ENCODE results near the gene GPBAR1. TPM values are rescaled to one million over a fixed set of nuclear protein-coding genes. Genes with fewer than 3 reads are reported as not detected.

GPBAR1 gene
- total RNA-seq, 1 experiment from 2014 or later: 0.20 TPM

DNA sequence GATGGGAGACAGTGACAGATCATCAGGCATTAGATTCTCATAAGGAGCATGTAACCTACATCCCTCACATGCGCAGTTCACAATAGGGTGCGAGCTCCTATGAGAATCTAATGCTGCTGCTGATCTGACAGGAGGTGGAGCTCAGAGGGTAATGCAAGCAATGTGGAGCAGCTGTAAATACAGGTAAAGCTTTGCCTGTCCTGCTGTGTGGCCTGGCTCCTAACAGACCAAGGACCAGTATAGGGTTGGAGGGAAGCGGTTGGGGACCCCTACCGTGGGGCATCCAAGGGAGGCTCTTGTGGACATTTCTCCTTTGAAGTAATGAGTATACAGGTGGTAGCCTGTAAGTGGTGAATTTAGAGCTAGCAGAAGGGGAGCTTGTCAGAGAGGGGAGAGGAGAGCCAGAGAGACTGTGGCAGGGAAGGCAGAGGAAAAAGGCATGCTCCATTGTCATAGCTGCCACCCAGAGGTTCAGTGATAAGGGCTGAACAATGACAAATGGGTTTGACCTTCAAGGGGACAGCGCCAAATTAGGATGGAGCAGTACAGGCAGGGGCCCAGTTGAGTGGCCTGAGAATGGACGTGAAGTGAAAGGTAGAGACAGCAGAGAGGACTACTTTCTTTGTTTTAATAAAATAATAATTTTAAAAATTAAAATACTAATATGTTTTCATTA, 46.7 kb downstream of the GPBAR1 start (continued):
- no peak for TF ChIP-seq AFF4 (CRISPR knock-in tag; IDR thresholded peaks at IDR 0.05; ENCODE audit: borderline replicate concordance)
- TF ChIP-seq, protein P1, sequence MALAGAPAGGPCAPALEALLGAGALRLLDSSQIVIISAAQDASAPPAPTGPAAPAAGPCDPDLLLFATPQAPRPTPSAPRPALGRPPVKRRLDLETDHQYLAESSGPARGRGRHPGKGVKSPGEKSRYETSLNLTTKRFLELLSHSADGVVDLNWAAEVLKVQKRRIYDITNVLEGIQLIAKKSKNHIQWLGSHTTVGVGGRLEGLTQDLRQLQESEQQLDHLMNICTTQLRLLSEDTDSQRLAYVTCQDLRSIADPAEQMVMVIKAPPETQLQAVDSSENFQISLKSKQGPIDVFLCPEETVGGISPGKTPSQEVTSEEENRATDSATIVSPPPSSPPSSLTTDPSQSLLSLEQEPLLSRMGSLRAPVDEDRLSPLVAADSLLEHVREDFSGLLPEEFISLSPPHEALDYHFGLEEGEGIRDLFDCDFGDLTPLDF (CRISPR knock-in tag; IDR thresholded peaks at IDR 0.05): no peak
- TF ChIP-seq NR3C1 (CRISPR knock-in tag; conservative IDR thresholded peaks at IDR 0.05; ENCODE audit: low read depth): no peak
- TF ChIP-seq ZNF281 (CRISPR knock-in tag; IDR thresholded peaks at IDR 0.05): no peak
- TF ChIP-seq EMX1 (CRISPR knock-in tag; IDR thresholded peaks at IDR 0.05): no peak
- TF ChIP-seq PRDM15 (CRISPR knock-in tag; IDR thresholded peaks at IDR 0.05): no peak
- no peak for TF ChIP-seq USF2 (CRISPR knock-in tag; IDR thresholded peaks at IDR 0.05)
- TF ChIP-seq, protein P2, sequence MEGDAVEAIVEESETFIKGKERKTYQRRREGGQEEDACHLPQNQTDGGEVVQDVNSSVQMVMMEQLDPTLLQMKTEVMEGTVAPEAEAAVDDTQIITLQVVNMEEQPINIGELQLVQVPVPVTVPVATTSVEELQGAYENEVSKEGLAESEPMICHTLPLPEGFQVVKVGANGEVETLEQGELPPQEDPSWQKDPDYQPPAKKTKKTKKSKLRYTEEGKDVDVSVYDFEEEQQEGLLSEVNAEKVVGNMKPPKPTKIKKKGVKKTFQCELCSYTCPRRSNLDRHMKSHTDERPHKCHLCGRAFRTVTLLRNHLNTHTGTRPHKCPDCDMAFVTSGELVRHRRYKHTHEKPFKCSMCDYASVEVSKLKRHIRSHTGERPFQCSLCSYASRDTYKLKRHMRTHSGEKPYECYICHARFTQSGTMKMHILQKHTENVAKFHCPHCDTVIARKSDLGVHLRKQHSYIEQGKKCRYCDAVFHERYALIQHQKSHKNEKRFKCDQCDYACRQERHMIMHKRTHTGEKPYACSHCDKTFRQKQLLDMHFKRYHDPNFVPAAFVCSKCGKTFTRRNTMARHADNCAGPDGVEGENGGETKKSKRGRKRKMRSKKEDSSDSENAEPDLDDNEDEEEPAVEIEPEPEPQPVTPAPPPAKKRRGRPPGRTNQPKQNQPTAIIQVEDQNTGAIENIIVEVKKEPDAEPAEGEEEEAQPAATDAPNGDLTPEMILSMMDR (IDR thresholded peaks at IDR 0.05): no peak
- no peak for TF ChIP-seq PRRX2 (CRISPR knock-in tag; IDR thresholded peaks at IDR 0.05)
- TF ChIP-seq ZNF532 (CRISPR knock-in tag; IDR thresholded peaks at IDR 0.05; ENCODE audit: borderline replicate concordance): no peak
- TF ChIP-seq TEAD4 (CRISPR knock-in tag; IDR thresholded peaks at IDR 0.05): no peak
- TF ChIP-seq, protein P3, sequence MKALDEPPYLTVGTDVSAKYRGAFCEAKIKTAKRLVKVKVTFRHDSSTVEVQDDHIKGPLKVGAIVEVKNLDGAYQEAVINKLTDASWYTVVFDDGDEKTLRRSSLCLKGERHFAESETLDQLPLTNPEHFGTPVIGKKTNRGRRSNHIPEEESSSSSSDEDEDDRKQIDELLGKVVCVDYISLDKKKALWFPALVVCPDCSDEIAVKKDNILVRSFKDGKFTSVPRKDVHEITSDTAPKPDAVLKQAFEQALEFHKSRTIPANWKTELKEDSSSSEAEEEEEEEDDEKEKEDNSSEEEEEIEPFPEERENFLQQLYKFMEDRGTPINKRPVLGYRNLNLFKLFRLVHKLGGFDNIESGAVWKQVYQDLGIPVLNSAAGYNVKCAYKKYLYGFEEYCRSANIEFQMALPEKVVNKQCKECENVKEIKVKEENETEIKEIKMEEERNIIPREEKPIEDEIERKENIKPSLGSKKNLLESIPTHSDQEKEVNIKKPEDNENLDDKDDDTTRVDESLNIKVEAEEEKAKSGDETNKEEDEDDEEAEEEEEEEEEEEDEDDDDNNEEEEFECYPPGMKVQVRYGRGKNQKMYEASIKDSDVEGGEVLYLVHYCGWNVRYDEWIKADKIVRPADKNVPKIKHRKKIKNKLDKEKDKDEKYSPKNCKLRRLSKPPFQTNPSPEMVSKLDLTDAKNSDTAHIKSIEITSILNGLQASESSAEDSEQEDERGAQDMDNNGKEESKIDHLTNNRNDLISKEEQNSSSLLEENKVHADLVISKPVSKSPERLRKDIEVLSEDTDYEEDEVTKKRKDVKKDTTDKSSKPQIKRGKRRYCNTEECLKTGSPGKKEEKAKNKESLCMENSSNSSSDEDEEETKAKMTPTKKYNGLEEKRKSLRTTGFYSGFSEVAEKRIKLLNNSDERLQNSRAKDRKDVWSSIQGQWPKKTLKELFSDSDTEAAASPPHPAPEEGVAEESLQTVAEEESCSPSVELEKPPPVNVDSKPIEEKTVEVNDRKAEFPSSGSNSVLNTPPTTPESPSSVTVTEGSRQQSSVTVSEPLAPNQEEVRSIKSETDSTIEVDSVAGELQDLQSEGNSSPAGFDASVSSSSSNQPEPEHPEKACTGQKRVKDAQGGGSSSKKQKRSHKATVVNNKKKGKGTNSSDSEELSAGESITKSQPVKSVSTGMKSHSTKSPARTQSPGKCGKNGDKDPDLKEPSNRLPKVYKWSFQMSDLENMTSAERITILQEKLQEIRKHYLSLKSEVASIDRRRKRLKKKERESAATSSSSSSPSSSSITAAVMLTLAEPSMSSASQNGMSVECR (CRISPR knock-in tag; IDR thresholded peaks at IDR 0.05; ENCODE audit: borderline replicate concordance): no peak
- no peak for TF ChIP-seq GRHL2 (CRISPR knock-in tag; IDR thresholded peaks at IDR 0.05; ENCODE audit: insufficient replicate concordance, severe bottlenecking)
